Measurements from ENCODE around the gene CHRDL2. TPM values are rescaled to one million over a fixed set of nuclear protein-coding genes. Genes with fewer than 3 reads are reported as not detected.

CHRDL2 gene
- total and polyA plus RNA-seq, 2 experiments from 2014 or later = 0.83 to 4.7 TPM

GRCh38 chr11:74678591-74679512 is 52.4 kb downstream of the CHRDL2 start:
- DNase-seq (ENCODE audit: low spot score) = no peak
- Histone ChIP-seq H3K9me2 (replicated peaks; ENCODE audit: insufficient read depth) (no peaks in the 10 kb centered on the region), H3K79me2 (no peaks in the 10 kb centered on the region), H2AFZ (no peak overlapping the region), H3K27me3 (no peaks in the 10 kb centered on the region), H3K36me3 (replicated peaks; ENCODE audit: insufficient read depth, low read depth) (no peaks in the 10 kb centered on the region), H3K4me1 (ENCODE audit: insufficient read depth) (no peaks in the 10 kb centered on the region), H3K9me3 (ENCODE audit: low read depth) (no peaks in the 10 kb centered on the region), H3K4me3 (no peak overlapping the region), H3K4me2 (no peak overlapping the region), H3K27ac (no peak overlapping the region), H4K20me1 (ENCODE audit: insufficient read depth, poor library complexity, severe bottlenecking) (no peaks in the 10 kb centered on the region)
- WGBS (ENCODE audit: low lambda C conversion rate, missing lambda C conversion rate) = 83% methylated on average over 13 of the region's 13 CpGs
- TF ChIP-seq CTCF (IDR thresholded peaks at IDR 0.05; ENCODE audit: poor library complexity) = no peak
- no peak for TF ChIP-seq EZH2 (IDR thresholded peaks at IDR 0.05; ENCODE audit: borderline replicate concordance)
- no peak for TF ChIP-seq EZH2phosphoT487 (IDR thresholded peaks at IDR 0.05; ENCODE audit: low read depth, severe bottlenecking, unreplicated experiment)

- no peak for TF ChIP-seq EZH2 (IDR thresholded peaks at IDR 0.05; ENCODE audit: borderline replicate concordance)
- TF ChIP-seq CTCF (IDR thresholded peaks at IDR 0.05; ENCODE audit: poor library complexity) = no peak
- TF ChIP-seq EZH2phosphoT487 (IDR thresholded peaks at IDR 0.05; ENCODE audit: low read depth, severe bottlenecking, unreplicated experiment) = no peak
- WGBS (ENCODE audit: low lambda C conversion rate, missing lambda C conversion rate) = 92% methylated on average over 5 of the region's 5 CpGs
- Histone ChIP-seq H3K79me2 (no peaks in the 10 kb centered on the region), H3K4me1 (ENCODE audit: insufficient read depth) (no peaks in the 10 kb centered on the region), H3K4me2 (no peak overlapping the region), H3K36me3 (replicated peaks; ENCODE audit: insufficient read depth, low read depth) (no peaks in the 10 kb centered on the region), H3K9me2 (replicated peaks; ENCODE audit: insufficient read depth) (no peaks in the 10 kb centered on the region), H4K20me1 (ENCODE audit: insufficient read depth, poor library complexity, severe bottlenecking) (no peaks in the 10 kb centered on the region), H3K4me3 (no peak overlapping the region), H2AFZ (no peak overlapping the region), H3K9me3 (ENCODE audit: low read depth) (no peaks in the 10 kb centered on the region), H3K27me3 (no peaks in the 10 kb centered on the region), H3K27ac (no peak overlapping the region)
- DNase-seq (ENCODE audit: low spot score) = no peak
Observed at GRCh38 chr11:74678041-74678440, 53.2 kb downstream of the CHRDL2 start.

DNA sequence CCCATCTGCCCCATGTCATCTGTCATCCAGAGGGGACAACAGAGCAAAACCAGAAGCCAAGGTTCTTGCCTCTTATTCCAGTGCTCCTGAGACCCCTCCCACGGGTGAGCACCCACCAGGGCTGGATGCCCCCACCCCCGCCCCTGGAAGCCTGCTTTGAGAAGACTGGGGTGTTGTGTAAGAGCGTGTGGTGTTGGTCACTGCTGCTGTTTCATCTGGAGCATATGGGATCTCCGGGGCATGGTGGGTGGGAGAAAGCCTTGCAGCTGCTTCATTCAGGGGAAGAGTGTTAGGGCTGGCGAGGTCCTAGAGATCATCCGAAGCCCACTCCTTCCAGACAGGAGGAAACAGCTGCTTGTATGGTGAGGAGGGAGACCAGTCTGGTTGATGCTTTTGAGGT is 54.1 kb downstream of the CHRDL2 start:
- Histone ChIP-seq H3K9me2 (replicated peaks; ENCODE audit: insufficient read depth) (no peaks in the 10 kb centered on the region), H3K79me2 (no peaks in the 10 kb centered on the region), H3K9me3 (ENCODE audit: low read depth) (no peaks in the 10 kb centered on the region), H3K4me3 (no peak overlapping the region), H2AFZ (no peak overlapping the region), H3K4me2 (no peak overlapping the region), H3K36me3 (replicated peaks; ENCODE audit: insufficient read depth, low read depth) (no peaks in the 10 kb centered on the region), H3K27me3 (no peaks in the 10 kb centered on the region), H4K20me1 (ENCODE audit: insufficient read depth, poor library complexity, severe bottlenecking) (no peaks in the 10 kb centered on the region), H3K4me1 (ENCODE audit: insufficient read depth) (peaks cover 4% of the 10 kb centered on the region), H3K27ac (no peak overlapping the region)
- no peak for DNase-seq (ENCODE audit: low spot score)
- WGBS (ENCODE audit: low lambda C conversion rate, missing lambda C conversion rate) = 77% methylated on average over 6 of the region's 6 CpGs
- TF ChIP-seq EZH2phosphoT487 (IDR thresholded peaks at IDR 0.05; ENCODE audit: low read depth, severe bottlenecking, unreplicated experiment) (no peak), EZH2 (IDR thresholded peaks at IDR 0.05; ENCODE audit: borderline replicate concordance) (no peak), CTCF (IDR thresholded peaks at IDR 0.05; ENCODE audit: poor library complexity) (no peak)

Data from hepatocyte (in vitro differentiated cells).